ENCODE data around the gene SLC30A3.

DNA sequence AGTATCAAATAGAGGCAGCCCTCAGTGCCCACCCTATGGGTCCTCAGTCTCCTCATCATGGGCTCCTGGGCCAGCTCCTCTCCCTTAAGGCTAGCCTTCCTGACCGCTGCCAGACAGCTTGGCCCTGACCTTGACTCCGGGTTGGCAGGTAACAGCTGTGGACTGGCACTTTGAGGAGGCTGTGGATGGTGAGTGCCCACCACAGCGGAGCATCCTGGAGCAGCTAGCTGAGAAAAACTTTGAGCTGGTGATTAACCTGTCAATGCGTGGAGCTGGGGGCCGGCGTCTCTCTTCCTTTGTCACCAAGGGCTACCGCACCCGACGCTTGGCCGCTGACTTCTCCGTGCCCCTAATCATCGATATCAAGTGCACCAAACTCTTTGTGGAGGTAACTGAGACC, 26.7 kb downstream of the SLC30A3 start:
- TF ChIP-seq, protein P1, sequence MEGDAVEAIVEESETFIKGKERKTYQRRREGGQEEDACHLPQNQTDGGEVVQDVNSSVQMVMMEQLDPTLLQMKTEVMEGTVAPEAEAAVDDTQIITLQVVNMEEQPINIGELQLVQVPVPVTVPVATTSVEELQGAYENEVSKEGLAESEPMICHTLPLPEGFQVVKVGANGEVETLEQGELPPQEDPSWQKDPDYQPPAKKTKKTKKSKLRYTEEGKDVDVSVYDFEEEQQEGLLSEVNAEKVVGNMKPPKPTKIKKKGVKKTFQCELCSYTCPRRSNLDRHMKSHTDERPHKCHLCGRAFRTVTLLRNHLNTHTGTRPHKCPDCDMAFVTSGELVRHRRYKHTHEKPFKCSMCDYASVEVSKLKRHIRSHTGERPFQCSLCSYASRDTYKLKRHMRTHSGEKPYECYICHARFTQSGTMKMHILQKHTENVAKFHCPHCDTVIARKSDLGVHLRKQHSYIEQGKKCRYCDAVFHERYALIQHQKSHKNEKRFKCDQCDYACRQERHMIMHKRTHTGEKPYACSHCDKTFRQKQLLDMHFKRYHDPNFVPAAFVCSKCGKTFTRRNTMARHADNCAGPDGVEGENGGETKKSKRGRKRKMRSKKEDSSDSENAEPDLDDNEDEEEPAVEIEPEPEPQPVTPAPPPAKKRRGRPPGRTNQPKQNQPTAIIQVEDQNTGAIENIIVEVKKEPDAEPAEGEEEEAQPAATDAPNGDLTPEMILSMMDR (IDR thresholded peaks at IDR 0.05), result no peak
- TF ChIP-seq POLR2AphosphoS5 (IDR thresholded peaks at IDR 0.05) (no peak), POLR2A (IDR thresholded peaks at IDR 0.05) (no peak)
